NCI-H128 (cell line): ENCODE data around the gene GRIK2.

ENCODE experiments used
- DNase-seq: peaks from one replicate; lab custom pipeline; 2025; ENCODE audit not compliant: unreplicated experiment; lab: John Stamatoyannopoulos, UW

GRIK2 gene

GRCh38 chr6:101706576-101706975 is 313.1 kb downstream of the GRIK2 start:
- DNase-seq, result no peak

- DNase-seq, result no peak
These were observed 318.0 kb downstream of the GRIK2 start for GRCh38 chr6:101711518-101711917.

GRCh38 chr6:101716387-101716786 is 322.9 kb downstream of the GRIK2 start:
- no peak for DNase-seq

GRCh38 chr6:101716810-101717209 is 323.3 kb downstream of the GRIK2 start:
- DNase-seq, result no peak

- DNase-seq, result no peak
These were observed 326.0 kb downstream of the GRIK2 start for GRCh38 chr6:101719521-101719920.

GRCh38 chr6:101722471-101722870 is 329.0 kb downstream of the GRIK2 start:
- DNase-seq, result no peak

- no peak for DNase-seq
These were observed 329.6 kb downstream of the GRIK2 start for GRCh38 chr6:101722991-101723579.

GRCh38 chr6:101728388-101728787 is 334.9 kb downstream of the GRIK2 start:
- DNase-seq, result no peak

- no peak for DNase-seq
These were observed 335.4 kb downstream of the GRIK2 start for GRCh38 chr6:101728956-101729355.

GRCh38 chr6:101730954-101731353 is 337.4 kb downstream of the GRIK2 start:
- no peak for DNase-seq

- no peak for DNase-seq
These were observed 340.4 kb downstream of the GRIK2 start for GRCh38 chr6:101733899-101734298.

GRCh38 chr6:101738481-101738880 is 345.0 kb downstream of the GRIK2 start:
- DNase-seq, result no peak

- no peak for DNase-seq
These were observed 347.1 kb downstream of the GRIK2 start for GRCh38 chr6:101740631-101741030.

GRCh38 chr6:101741474-101742171 is 348.1 kb downstream of the GRIK2 start:
- no peak for DNase-seq

- DNase-seq, result no peak
These were observed 353.7 kb downstream of the GRIK2 start for GRCh38 chr6:101747160-101747559.

GRCh38 chr6:101747716-101748115 is 354.2 kb downstream of the GRIK2 start:
- no peak for DNase-seq

- DNase-seq, result no peak
These were observed 362.4 kb downstream of the GRIK2 start for GRCh38 chr6:101755931-101756330.

GRCh38 chr6:101758368-101758767 is 364.9 kb downstream of the GRIK2 start:
- no peak for DNase-seq

GRCh38 chr6:101760843-101761621 is 367.5 kb downstream of the GRIK2 start:
- no peak for DNase-seq

GRCh38 chr6:101762851-101763250 is 369.3 kb downstream of the GRIK2 start:
- DNase-seq, result no peak

- no peak for DNase-seq
These were observed 371.8 kb downstream of the GRIK2 start for GRCh38 chr6:101765281-101765680.

GRCh38 chr6:101770116-101770515 is 376.6 kb downstream of the GRIK2 start:
- no peak for DNase-seq
